Fibroblast of lung (primary cell): Measurements from ENCODE around the gene KIAA1217. TPM values are rescaled to one million over a fixed set of nuclear protein-coding genes. Genes with fewer than 3 reads are reported as not detected.
A peak's percentile ranks its signal among the peaks of the same experiment; 100 is the strongest.

Source experiments
- DNase-seq, 2 donors: peaks; one replicate each; pipeline versions ENCODE4 v3.0.0 to v3.0.0-alpha.2; 2010; ENCODE audit warnings: low read depth in 2 of 2
- H2AFZ ChIP-seq: 2 replicates; pipeline ENCODE4 v1.5.1; 2012; ENCODE audit warnings: low read length, control low read depth, inconsistent platforms
- H3K27ac ChIP-seq: 2 replicates; pipeline ENCODE4 v1.5.1; 2011; ENCODE audit warnings: low read length, control low read depth; ENCODE audit not compliant: insufficient read depth
- H3K27me3 ChIP-seq: 2 replicates; pipeline ENCODE4 v1.5.1; 2011; ENCODE audit warnings: mild to moderate bottlenecking, low read length; ENCODE audit not compliant: control insufficient read depth, insufficient read depth
- H3K36me3 ChIP-seq: 2 replicates; pipeline ENCODE4 v1.5.1; 2011; ENCODE audit warnings: low read length; ENCODE audit not compliant: control insufficient read depth, insufficient read depth
- H3K4me1 ChIP-seq: 2 replicates; pipeline ENCODE4 v1.5.1; 2011; ENCODE audit warnings: low read length; ENCODE audit not compliant: control insufficient read depth, insufficient read depth; ENCODE audit errors: extremely low read depth
- H3K4me2 ChIP-seq: 2 replicates; pipeline ENCODE4 v1.5.1; 2011; ENCODE audit warnings: low read length, control low read depth; ENCODE audit not compliant: insufficient read depth; ENCODE audit errors: extremely low read depth
- H3K4me3 ChIP-seq, 4 experiments: fragments of 200-600 bp in 1 of 4; sonication (generic) in 1 of 4; replicated peaks in 1 of 4; 2 replicates each; pipeline ENCODE4 v1.5.1; 2011 to 2016; ENCODE audit warnings: low read length in 4 of 4, low read depth in 3 of 4, mild to moderate bottlenecking in 3 of 4, control low read depth in 2 of 4, inconsistent platforms in 1 of 4, mixed read lengths in 1 of 4; ENCODE audit not compliant: insufficient read depth in 1 of 4; ENCODE audit errors: control extremely low read depth in 1 of 4
- H3K79me2 ChIP-seq: 2 replicates; pipeline ENCODE4 v1.5.1; 2012; ENCODE audit warnings: mild to moderate bottlenecking, low read length, inconsistent platforms; ENCODE audit not compliant: control insufficient read depth, insufficient read depth
- H3K9ac ChIP-seq: 2 replicates; pipeline ENCODE4 v1.5.1; 2011; ENCODE audit warnings: mild to moderate bottlenecking, low read length, control low read depth; ENCODE audit not compliant: insufficient read depth
- H3K9me3 ChIP-seq: 2 replicates; pipeline ENCODE4 v1.5.1; 2012; ENCODE audit warnings: low read depth, low read length; ENCODE audit not compliant: control insufficient read depth, insufficient read depth
- H4K20me1 ChIP-seq: 2 replicates; pipeline ENCODE4 v1.5.1; 2011; ENCODE audit warnings: low read length; ENCODE audit not compliant: control insufficient read depth, insufficient read depth; ENCODE audit errors: extremely low read depth
- CTCF ChIP-seq, 2 donors: IDR thresholded peaks in 1 of 2; conservative IDR thresholded peaks in 1 of 2; 1 replicate in 1 of 2; 2 replicates in 1 of 2; pipeline ENCODE4 v1.5.1; 2011 to 2012; ENCODE audit warnings: low read length in 2 of 2, control low read depth in 1 of 2, inconsistent platforms in 1 of 2, low read depth in 1 of 2, mild to moderate bottlenecking in 1 of 2
- EZH2 ChIP-seq: IDR thresholded peaks from 2 replicates; pipeline ENCODE4 v1.5.1; 2012; ENCODE audit warnings: low read length, control low read depth, mild to moderate bottlenecking; ENCODE audit errors: missing control alignments
- polyA plus RNA-seq, 2 donors: library from polyadenylated mRNA; depleted of rRNA in 1 of 2; stranded (reverse) in 1 of 2; unstranded in 1 of 2; fragments of >200 nt; gene quantifications; 2 replicates each; pipeline ENCODE4 v1.2.1, GENCODE V29; 2011 to 2012; ENCODE audit warnings: missing spikeins in 1 of 2
- total RNA-seq: library from RNA; depleted of rRNA; stranded (reverse); fragments of >200 nt; gene quantifications from 2 replicates; pipeline ENCODE4 v1.2.1, GENCODE V29; 2014

The KIAA1217 gene
- total and polyA plus RNA-seq, 2 donors (not counting 1 experiment from before 2014, with no cell fraction given): 0.92 to 1.5 TPM

GRCh38 chr10:24242562-24242961 is 33.6 kb downstream of the KIAA1217 start:
- Histone ChIP-seq H3K9ac (no peak overlapping the region), H2AFZ (no peak overlapping the region), H3K4me1 (no peaks in the 10 kb centered on the region), H3K36me3 (no peaks in the 10 kb centered on the region), H3K4me3 (no peak overlapping the region), H3K27me3 (no peaks in the 10 kb centered on the region), H3K4me2 (no peak overlapping the region), H4K20me1 (no peaks in the 10 kb centered on the region), H3K9me3 (no peaks in the 10 kb centered on the region), H3K27ac (no peak overlapping the region), H3K79me2 (no peaks in the 10 kb centered on the region)
- DNase-seq: peak in 1 of 2 donors; percentile 49
- TF ChIP-seq EZH2: no peak
- TF ChIP-seq CTCF (conservative IDR thresholded peaks at IDR 0.05 in 1 of 2, IDR thresholded peaks at IDR 0.05 in 1 of 2; ENCODE audit: low read depth in 1 of 2, low read length in 2 of 2): no peak

- H3K27ac ChIP-seq: no peak overlapping the region
- no peak for TF ChIP-seq EZH2
- no peak for TF ChIP-seq CTCF (conservative IDR thresholded peaks at IDR 0.05 in 1 of 2, IDR thresholded peaks at IDR 0.05 in 1 of 2; ENCODE audit: low read depth in 1 of 2, low read length in 2 of 2)
- H3K9me3 ChIP-seq: no peaks in the 10 kb centered on the region
- H3K4me3 ChIP-seq: no peak overlapping the region
- no peak for DNase-seq
- no peaks in the 10 kb centered on the region for H3K4me1 ChIP-seq
- no peaks in the 10 kb centered on the region for H3K79me2 ChIP-seq
- H4K20me1 ChIP-seq: no peaks in the 10 kb centered on the region
- H3K36me3 ChIP-seq: no peaks in the 10 kb centered on the region
- H2AFZ ChIP-seq: no peak overlapping the region
- no peak overlapping the region for H3K9ac ChIP-seq
- H3K27me3 ChIP-seq: no peaks in the 10 kb centered on the region
- no peak overlapping the region for H3K4me2 ChIP-seq
Measured at GRCh38 chr10:24246365-24246764, 37.4 kb downstream of the KIAA1217 start.

GRCh38 chr10:24247841-24248240 is 38.9 kb downstream of the KIAA1217 start:
- DNase-seq: no peak
- no peaks in the 10 kb centered on the region for H3K4me1 ChIP-seq

More at GRCh38 chr10:24247841-24248240, 38.9 kb downstream of the KIAA1217 start:
- TF ChIP-seq EZH2 (no peak), CTCF (conservative IDR thresholded peaks at IDR 0.05 in 1 of 2, IDR thresholded peaks at IDR 0.05 in 1 of 2; ENCODE audit: low read depth in 1 of 2, low read length in 2 of 2) (no peak)
- no peaks in the 10 kb centered on the region for H3K79me2 ChIP-seq
- no peak overlapping the region for H3K9ac ChIP-seq
- no peak overlapping the region for H3K4me2 ChIP-seq
- H4K20me1 ChIP-seq: no peaks in the 10 kb centered on the region
- no peaks in the 10 kb centered on the region for H3K36me3 ChIP-seq
- H3K27me3 ChIP-seq: no peaks in the 10 kb centered on the region
- no peak overlapping the region for H2AFZ ChIP-seq
- no peak overlapping the region for H3K4me3 ChIP-seq
- H3K27ac ChIP-seq: no peak overlapping the region
- H3K9me3 ChIP-seq: no peaks in the 10 kb centered on the region
